ENCODE measurements around the gene HYAL3.
"Not testable (repeated sequence)": the region's sequence is repeated elsewhere in the genome, so short reads cannot be mapped to it uniquely, and the experiment has no call there.

Gene HYAL3

GRCh38 chr3:50290161-50290641 lies 9.0 kb downstream of the HYAL3 start:
- DNase-seq (ENCODE audit: low read depth in 2 of 2): no peak

- DNase-seq (ENCODE audit: low read depth in 2 of 2): no peak
These were observed 10.1 kb downstream of the HYAL3 start for GRCh38 chr3:50289130-50289529.

DNA sequence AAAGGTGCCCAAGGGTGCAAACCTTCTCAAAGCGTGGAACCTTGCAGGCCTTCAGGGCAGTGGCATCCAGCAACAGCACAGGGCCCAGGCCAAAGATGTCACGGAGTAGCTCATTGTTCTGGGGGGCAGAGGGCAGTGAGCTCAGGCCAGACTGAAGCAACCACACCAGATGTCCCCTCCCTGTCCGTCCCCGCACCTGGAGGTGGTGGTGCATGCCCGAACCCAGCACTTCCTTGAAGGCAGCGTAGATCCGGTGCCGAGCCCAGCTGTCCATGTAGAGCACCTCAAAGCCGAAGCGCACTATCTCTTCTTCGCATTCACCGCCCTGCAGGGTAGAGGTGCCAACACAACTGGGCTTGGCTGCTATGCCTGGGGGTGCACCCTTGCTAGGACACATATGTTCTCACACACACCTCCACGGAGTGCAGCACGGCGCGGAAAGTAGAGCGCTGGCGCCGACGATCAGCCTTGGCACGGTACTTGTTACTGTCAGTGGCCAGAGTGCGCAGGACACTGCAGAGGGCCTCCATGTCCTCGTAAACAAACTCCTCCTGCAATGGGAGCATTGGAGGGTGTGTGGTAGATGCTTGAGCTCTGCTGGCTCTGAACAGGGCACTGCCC lies 10.7 kb downstream of the HYAL3 start:
- no peak for DNase-seq (ENCODE audit: low read depth in 2 of 2)

DNA sequence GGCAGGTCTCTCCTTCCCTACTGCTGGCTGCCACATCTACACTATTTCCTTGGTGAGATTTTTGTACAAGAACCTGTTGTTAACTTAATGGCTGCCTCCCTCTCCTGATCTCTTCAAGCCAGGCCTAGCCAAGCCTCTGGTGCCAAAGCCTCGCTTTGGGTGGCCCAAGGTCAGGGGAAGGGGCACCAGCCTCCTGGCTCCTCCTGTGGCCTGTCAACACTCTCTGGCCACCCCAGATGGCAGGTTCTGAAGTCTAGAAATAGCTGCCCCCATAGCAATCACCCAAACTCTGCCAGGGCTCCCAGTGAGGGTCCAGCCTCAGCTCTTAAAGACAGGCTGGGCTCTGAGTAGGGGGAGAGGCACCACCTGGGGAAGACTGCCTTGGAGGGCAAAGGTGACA lies 11.9 kb downstream of the HYAL3 start:
- no peak for DNase-seq (ENCODE audit: low read depth in 2 of 2)

- no peak for DNase-seq (ENCODE audit: low read depth in 2 of 2)
These were observed 12.6 kb downstream of the HYAL3 start for GRCh38 chr3:50286322-50287227.

GRCh38 chr3:50284121-50284520 lies 15.1 kb downstream of the HYAL3 start:
- DNase-seq (ENCODE audit: low read depth in 2 of 2): not testable (repeated sequence)

GRCh38 chr3:50279255-50280016 lies 19.8 kb downstream of the HYAL3 start:
- DNase-seq (ENCODE audit: low read depth in 2 of 2): no peak

- DNase-seq (ENCODE audit: low read depth in 2 of 2): no peak
These were observed 20.4 kb downstream of the HYAL3 start, which contains the start of gene LSMEM2 for GRCh38 chr3:50278880-50279224. Gene LSMEM2, plus strand, starts transcription at chr3:50279087. Its CDS starts 27 bp downstream, at chr3:50279114.

- DNase-seq (ENCODE audit: low read depth in 2 of 2): no peak
These were observed 20.9 kb downstream of the HYAL3 start for GRCh38 chr3:50278123-50278879.

- no peak for DNase-seq (ENCODE audit: low read depth in 2 of 2)
These were observed 22.5 kb downstream of the HYAL3 start for GRCh38 chr3:50276762-50277101.

- no peak for DNase-seq (ENCODE audit: low read depth in 2 of 2)
These were observed 23.0 kb downstream of the HYAL3 start for GRCh38 chr3:50275996-50276761.

GRCh38 chr3:50275141-50275995 lies 23.8 kb downstream of the HYAL3 start:
- no peak for DNase-seq (ENCODE audit: low read depth in 2 of 2)

DNA sequence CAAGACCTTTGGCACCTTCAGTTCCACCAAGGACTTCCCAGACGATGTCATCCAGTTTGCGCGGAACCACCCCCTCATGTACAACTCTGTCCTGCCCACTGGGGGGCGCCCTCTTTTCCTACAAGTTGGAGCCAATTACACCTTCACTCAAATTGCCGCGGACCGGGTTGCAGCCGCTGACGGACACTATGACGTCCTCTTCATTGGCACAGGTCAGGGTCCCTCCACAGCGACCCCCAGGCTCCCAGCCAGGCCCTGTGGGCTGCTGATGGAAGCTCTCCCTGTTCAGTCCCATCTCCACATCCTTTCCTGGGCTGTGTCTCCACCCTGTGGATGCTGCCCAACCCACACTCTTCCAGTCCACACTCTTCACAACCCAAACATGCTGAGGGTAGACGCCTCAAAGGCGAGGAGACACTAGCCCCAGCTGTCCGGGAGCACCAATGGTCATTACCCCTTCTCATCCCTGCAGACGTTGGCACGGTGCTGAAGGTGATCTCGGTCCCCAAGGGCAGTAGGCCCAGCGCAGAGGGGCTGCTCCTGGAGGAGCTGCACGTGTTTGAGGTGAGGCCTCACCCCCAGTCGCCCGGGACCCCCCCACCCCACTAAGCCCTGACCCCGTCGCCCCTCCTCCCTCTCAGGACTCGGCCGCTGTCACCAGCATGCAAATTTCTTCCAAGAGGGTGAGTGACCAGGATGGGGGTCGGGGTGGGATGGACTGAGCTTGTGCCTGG lies 24.7 kb downstream of the HYAL3 start:
- DNase-seq (ENCODE audit: low read depth in 2 of 2): peak; percentile 32 to 56

DNA sequence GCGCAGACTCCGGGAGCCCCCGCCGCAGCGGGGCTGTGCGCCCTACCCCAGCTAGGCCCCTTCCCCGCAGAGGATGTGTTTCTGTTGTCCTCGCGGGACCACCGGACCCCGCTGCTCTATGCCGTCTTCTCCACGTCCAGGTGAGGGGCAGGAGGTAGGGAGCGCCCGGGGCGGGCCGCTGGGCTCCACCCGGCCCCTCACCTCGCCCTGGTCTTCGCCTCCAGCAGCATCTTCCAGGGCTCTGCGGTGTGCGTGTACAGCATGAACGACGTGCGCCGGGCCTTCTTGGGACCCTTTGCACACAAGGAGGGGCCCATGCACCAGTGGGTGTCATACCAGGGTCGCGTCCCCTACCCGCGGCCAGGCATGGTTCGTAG lies 25.5 kb downstream of the HYAL3 start:
- no peak for DNase-seq (ENCODE audit: low read depth in 2 of 2)

DNA sequence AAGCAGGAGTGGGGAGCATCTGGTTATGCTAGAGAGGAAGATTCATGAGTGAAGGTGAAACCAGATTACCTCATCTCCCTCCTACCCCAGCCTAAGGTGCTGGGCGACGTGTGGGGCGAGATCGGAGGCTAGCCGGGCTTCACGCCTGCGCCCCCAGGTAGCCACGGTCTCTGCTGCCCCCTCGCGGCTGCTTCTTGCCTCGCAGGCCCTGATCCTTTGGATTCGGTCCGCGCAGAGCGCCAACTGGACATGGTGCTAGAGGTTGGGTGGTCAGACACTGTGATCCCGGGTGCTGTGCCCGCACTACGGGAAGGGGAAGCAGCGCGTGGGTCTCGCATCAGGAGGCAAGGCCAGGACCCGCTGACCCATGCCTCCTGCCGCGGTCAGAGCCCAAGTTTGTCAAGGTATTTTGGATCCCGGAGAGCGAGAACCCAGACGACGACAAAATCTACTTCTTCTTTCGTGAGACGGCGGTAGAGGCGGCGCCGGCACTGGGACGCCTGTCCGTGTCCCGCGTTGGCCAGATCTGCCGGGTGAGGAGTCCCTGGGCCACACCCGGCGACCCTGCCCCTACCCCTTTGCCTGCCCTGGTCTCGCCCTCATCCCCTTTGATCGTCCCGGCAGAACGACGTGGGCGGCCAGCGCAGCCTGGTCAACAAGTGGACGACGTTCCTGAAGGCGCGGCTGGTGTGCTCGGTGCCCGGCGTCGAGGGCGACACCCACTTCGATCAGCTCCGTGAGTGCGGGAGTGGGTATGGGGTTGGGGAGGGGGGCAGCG lies 26.1 kb downstream of the HYAL3 start:
- DNase-seq (ENCODE audit: low read depth in 2 of 2): peak; percentile 69 to 90

GRCh38 chr3:50272538-50272910 lies 26.7 kb downstream of the HYAL3 start:
- DNase-seq (ENCODE audit: low read depth in 2 of 2): not testable (repeated sequence)

GRCh38 chr3:50271314-50271936 lies 27.8 kb downstream of the HYAL3 start:
- DNase-seq (ENCODE audit: low read depth in 2 of 2): no peak

Data from stimulated activated CD4-positive, alpha-beta T cell treated with anti-CD3 and anti-CD28 coated beads, Interleukin-1b, Interleukin-23, amount 100 ng/mL, for 1 hour (primary cell).